ENCODE measurements around the gene SPG21. TPM values are rescaled to one million over a fixed set of nuclear protein-coding genes. Genes with fewer than 3 reads are reported as not detected.

SPG21 gene
- total and polyA plus RNA-seq, 3 donors from 2014 or later = 76.2 to 98.8 (median 85.5) TPM

GRCh38 chr15:64987136-64987535 is 2.6 kb downstream of the SPG21 start:
- H3K4me1 ChIP-seq = peaks cover 29% of the 10 kb centered on the region
- no peaks in the 10 kb centered on the region for H3K9me3 ChIP-seq
- no peaks in the 10 kb centered on the region for H3K36me3 ChIP-seq (ENCODE audit: low read depth, missing control alignments)
- TF ChIP-seq POLR2A (IDR thresholded peaks at IDR 0.05) (no peak), CTCF (IDR thresholded peaks at IDR 0.05) (no peak)
- intact Hi-C loops (cut with DNase I; ENCODE audit: low total_unique reads) = no loop called here
- H3K27ac ChIP-seq = no peak overlapping the region
- no peak overlapping the region for H3K4me3 ChIP-seq
- DNase-seq = no peak
- no peaks in the 10 kb centered on the region for H3K27me3 ChIP-seq
- 38 to 43% methylated on average over 3 of the region's 3 CpGs for WGBS, 2 donors

GRCh38 chr15:64985366-64986033 is 4.2 kb downstream of the SPG21 start:
- intact Hi-C loops (cut with DNase I; ENCODE audit: low total_unique reads) = no loop called here
- Histone ChIP-seq H3K9me3 (no peaks in the 10 kb centered on the region), H3K27ac (peak overlapping the region; percentile 27 to 70), H3K4me1 (peaks cover 29% of the 10 kb centered on the region), H3K27me3 (no peaks in the 10 kb centered on the region), H3K36me3 (ENCODE audit: low read depth, missing control alignments) (no peaks in the 10 kb centered on the region), H3K4me3 (no peak overlapping the region)
- TF ChIP-seq POLR2A (IDR thresholded peaks at IDR 0.05) (no peak), CTCF (IDR thresholded peaks at IDR 0.05) (no peak)
- DNase-seq = no peak
- 20 to 28% methylated on average over 4 to 9 of the region's 9 CpGs for WGBS, 2 donors

- DNase-seq = no peak
- Histone ChIP-seq H3K27me3 (no peaks in the 10 kb centered on the region), H3K4me1 (peaks cover 22% of the 10 kb centered on the region), H3K36me3 (ENCODE audit: low read depth, missing control alignments) (no peaks in the 10 kb centered on the region), H3K4me3 (no peak overlapping the region), H3K9me3 (no peaks in the 10 kb centered on the region), H3K27ac (no peak overlapping the region)
- 83 to 93% methylated on average over 1 of the region's 1 CpG for WGBS, 2 donors
- TF ChIP-seq POLR2A (IDR thresholded peaks at IDR 0.05) = no peak
- TF ChIP-seq CTCF (IDR thresholded peaks at IDR 0.05) = no peak
- intact Hi-C loops (cut with DNase I; ENCODE audit: low total_unique reads) = no loop called here
Observed at GRCh38 chr15:64982472-64982871, 7.2 kb downstream of the SPG21 start.

GRCh38 chr15:64981812-64982431 is 7.8 kb downstream of the SPG21 start:
- no peaks in the 10 kb centered on the region for H3K27me3 ChIP-seq
- no peak for TF ChIP-seq POLR2A (IDR thresholded peaks at IDR 0.05)
- no peak for TF ChIP-seq CTCF (IDR thresholded peaks at IDR 0.05)
- WGBS, 2 donors = 65 to 69% methylated on average over 6 of the region's 6 CpGs
- H3K27ac ChIP-seq = no peak overlapping the region
- no peak overlapping the region for H3K4me3 ChIP-seq
- no peak for DNase-seq
- intact Hi-C loops (cut with DNase I; ENCODE audit: low total_unique reads) = no loop called here
- H3K4me1 ChIP-seq = peaks cover 22% of the 10 kb centered on the region
- no peaks in the 10 kb centered on the region for H3K9me3 ChIP-seq
- H3K36me3 ChIP-seq (ENCODE audit: low read depth, missing control alignments) = no peaks in the 10 kb centered on the region
